ENCODE measurements around the gene SNTA1.

- TF ChIP-seq, protein P1, sequence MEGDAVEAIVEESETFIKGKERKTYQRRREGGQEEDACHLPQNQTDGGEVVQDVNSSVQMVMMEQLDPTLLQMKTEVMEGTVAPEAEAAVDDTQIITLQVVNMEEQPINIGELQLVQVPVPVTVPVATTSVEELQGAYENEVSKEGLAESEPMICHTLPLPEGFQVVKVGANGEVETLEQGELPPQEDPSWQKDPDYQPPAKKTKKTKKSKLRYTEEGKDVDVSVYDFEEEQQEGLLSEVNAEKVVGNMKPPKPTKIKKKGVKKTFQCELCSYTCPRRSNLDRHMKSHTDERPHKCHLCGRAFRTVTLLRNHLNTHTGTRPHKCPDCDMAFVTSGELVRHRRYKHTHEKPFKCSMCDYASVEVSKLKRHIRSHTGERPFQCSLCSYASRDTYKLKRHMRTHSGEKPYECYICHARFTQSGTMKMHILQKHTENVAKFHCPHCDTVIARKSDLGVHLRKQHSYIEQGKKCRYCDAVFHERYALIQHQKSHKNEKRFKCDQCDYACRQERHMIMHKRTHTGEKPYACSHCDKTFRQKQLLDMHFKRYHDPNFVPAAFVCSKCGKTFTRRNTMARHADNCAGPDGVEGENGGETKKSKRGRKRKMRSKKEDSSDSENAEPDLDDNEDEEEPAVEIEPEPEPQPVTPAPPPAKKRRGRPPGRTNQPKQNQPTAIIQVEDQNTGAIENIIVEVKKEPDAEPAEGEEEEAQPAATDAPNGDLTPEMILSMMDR (conservative IDR thresholded peaks at IDR 0.05 in 1 of 2, IDR thresholded peaks at IDR 0.05 in 1 of 2; ENCODE audit: extremely low read depth in 1 of 2, insufficient read depth in 1 of 2, low read depth in 1 of 2, low read length in 2 of 2): no peak
- no peak for TF ChIP-seq EZH2 (IDR thresholded peaks at IDR 0.05; ENCODE audit: borderline replicate concordance, low read length)
Observed at GRCh38 chr20:33438481-33438880, 5.1 kb downstream of the SNTA1 start.
